HG02943 (cell line): ENCODE measurements around the gene TMEM154.
A peak's percentile ranks its signal among the peaks of the same experiment; 100 is the strongest.

Source experiments
- ATAC-seq: cut with Tn5 transposase; IDR thresholded peaks from one replicate; pipeline ENCODE4 v1.9.1; 2021; ENCODE audit warnings: mild to moderate bottlenecking, low read depth, moderate library complexity; ENCODE audit not compliant: unreplicated experiment

TMEM154 gene

GRCh38 chr4:152599636-152600035 lies 80.2 kb downstream of the TMEM154 start:
- ATAC-seq: no peak

DNA sequence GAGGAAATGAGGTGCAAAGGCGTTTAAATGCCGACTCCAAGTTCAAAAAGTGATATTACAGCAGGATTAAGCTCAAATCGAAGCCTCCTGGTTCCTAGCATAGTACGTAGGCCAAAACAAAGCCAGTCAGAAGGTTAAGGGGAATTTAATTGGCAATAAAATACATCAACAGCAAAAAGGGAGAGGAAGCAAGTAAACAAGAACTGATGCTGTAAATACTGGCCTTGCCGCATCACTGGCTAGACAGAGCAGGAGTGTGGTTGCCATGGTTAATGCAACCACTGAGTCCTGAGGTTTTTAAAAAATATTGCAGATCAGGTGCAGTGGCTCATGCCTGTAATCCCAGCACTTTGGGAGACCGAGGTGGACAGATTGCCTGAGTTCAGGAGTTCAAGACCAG lies 80.7 kb downstream of the TMEM154 start:
- ATAC-seq: no peak

DNA sequence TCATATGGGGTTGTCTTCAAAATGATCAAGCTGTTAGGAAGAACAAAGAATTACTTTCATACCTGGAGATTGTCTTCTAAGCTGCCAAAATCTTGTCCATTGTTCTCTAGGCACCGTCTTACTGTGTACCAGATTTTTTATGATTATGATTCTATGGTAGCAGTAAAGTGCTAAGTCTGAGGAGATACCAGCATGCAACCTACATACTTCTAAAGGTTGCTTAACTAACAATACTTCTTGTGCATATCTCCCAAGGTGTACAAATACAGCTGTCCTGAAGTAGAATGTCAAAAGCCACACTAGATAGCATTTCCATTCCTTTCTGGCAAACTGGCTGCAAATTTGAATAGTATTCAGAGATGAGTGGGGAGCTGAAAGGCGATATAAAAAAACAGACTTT lies 81.3 kb downstream of the TMEM154 start:
- ATAC-seq: no peak

- peak; percentile 49 for ATAC-seq
Measured at GRCh38 chr4:152594978-152595925, 84.5 kb downstream of the TMEM154 start.

GRCh38 chr4:152594057-152594456 lies 85.7 kb downstream of the TMEM154 start:
- ATAC-seq: no peak

DNA sequence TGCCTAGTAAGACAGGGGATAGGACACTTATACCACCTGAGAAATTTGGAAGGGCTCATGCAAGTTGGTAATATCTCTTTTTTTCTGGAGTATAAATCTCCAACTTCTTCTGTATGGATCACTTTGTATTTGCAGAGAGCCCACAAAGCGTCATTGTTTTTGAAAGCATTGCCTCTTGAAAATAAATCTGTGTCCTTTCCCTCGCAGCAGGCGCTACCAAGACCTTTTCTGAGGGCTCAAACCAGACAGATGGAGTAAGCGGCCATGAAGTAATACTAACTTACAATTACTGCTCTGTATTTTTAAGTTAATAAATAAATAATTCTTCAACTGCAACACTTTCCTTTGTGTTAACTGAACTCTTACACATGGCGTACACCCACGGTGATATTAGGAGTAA lies 87.9 kb downstream of the TMEM154 start:
- no peak for ATAC-seq

DNA sequence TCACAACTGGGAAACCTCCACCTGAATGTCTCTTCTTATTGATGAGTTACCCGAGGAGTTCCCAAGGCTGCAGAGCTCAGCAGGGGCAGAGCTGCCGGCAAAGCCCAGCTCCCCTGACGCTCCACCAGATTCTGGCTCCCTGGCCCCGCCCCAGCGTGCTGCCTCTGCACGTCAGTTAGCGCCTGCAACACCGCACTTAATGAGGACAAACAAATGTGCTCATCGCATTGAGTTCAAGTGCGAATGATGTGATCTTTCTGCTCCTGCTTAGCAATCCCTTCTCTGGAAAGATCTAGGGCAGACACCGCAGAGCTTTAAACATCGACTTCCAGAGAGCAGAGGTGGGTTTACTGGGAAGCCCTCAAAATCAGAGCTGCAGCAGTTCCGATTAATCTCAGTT lies 88.4 kb downstream of the TMEM154 start:
- ATAC-seq: no peak

- ATAC-seq: no peak
Measured at GRCh38 chr4:152590179-152591031, 89.4 kb downstream of the TMEM154 start.

DNA sequence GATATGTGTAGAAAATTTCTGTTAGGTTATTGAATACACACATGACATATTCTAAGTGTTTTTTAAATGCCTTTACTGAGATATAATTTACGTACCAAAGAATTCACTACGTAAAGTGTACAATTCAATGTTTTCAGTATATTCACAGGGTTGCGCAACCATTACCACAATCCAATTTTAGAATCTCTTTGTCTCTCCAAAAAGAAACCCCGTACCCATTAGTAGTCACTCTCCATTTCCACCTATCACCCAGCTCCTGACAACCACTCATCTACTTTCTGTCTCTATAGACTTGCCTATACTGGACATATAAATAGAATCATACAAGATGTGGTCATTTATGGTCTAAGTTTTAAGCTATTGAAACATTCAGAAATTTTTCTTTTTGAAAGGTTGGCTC lies 90.9 kb downstream of the TMEM154 start:
- no peak for ATAC-seq

GRCh38 chr4:152587127-152587526 lies 92.7 kb downstream of the TMEM154 start:
- ATAC-seq: no peak

DNA sequence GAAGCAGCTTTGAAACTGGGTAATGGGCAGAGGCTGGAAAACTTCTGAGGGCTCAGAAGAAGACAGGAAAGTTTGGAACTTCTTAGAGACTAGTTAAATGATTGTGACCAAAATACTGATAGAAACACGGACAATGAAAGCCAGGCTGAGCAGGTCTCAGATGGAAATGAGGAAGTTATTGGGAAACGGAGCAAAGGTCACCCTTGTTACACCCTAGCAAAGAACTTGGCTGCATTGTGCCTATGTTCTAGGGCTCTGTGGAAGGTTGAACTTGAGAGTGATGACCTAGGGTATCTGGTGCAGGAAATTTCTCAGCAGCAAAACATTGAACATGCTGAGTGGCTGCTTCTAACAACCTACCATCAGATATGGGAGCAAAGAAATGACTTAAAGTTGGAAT lies 93.1 kb downstream of the TMEM154 start:
- ATAC-seq: no peak

GRCh38 chr4:152585023-152585441 lies 94.8 kb downstream of the TMEM154 start:
- ATAC-seq: no peak

- no peak for ATAC-seq
Measured at GRCh38 chr4:152581536-152582160, 98.1 kb downstream of the TMEM154 start.

- no peak for ATAC-seq
Measured at GRCh38 chr4:152579916-152580315, 99.9 kb downstream of the TMEM154 start.

GRCh38 chr4:152579107-152579764 lies 100.6 kb downstream of the TMEM154 start:
- ATAC-seq: no peak

GRCh38 chr4:152578670-152579069 lies 101.1 kb downstream of the TMEM154 start:
- no peak for ATAC-seq

- ATAC-seq: no peak
Measured at GRCh38 chr4:152577708-152578396, 101.9 kb downstream of the TMEM154 start.

DNA sequence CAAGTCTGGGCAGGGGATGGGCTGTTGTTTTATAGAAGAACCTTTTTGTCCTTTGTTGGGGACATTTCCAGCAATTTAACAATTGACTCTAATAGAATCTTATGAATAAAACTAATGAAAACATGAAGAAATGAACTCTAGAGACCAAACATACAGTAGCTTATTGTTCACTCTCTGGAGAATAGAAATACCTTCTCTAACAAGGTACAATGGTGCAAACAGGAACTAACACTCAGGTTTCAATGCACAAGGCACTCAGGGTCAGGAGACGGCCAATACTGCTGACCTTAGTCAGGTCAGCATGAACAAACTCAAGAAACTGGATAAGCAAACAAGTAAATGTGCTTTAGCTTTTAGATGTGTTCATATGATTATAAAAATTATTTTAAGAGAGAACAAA lies 104.3 kb downstream of the TMEM154 start:
- ATAC-seq: no peak

DNA sequence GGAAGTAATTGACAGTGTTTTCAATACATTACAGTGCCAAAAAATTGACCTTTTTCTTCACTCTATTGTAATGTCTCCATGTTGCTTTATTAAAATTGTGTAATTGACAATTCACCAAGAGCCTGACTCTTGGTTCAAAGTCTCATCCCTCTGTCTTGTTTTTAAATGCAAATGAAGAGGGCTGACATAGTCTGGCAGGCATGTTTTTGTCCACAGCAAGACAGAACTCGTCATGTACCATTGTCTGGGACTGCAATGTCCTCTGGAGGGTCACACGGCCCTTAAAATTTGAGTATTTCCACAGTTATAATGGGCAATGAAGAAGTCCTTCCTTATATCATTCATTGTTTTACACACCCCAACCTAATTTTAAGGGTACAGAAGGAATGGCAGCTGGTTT lies 105.9 kb downstream of the TMEM154 start:
- ATAC-seq: no peak
